Tibial artery (tissue), 4 donors: ENCODE measurements around the gene KLHDC7B.
A peak's percentile ranks its signal among the peaks of the same experiment; 100 is the strongest.

Source experiments
- DNase-seq, 2 donors: peaks; one replicate each; pipeline ENCODE4 v3.0.0-alpha.2; 2019
- H3K27ac ChIP-seq, 2 donors: fragments of 200-600 bp; sonication (generic) in 1 of 2; 1 replicate in 1 of 2; 2 replicates in 1 of 2; pipeline ENCODE4 v1.5.1; 2018 to 2019; ENCODE audit warnings: mild to moderate bottlenecking in 1 of 2
- H3K27me3 ChIP-seq, 2 donors: fragments of 200-600 bp; sonication (generic) in 1 of 2; one replicate each; pipeline versions ENCODE4 v1.5.1 to v1.6.0; 2016 to 2019
- H3K36me3 ChIP-seq, 3 donors: fragments of 200-600 bp; sonication (generic) in 2 of 3; one replicate each; pipeline ENCODE4 v1.5.1; 2016 to 2019; ENCODE audit warnings: mild to moderate bottlenecking in 2 of 3
- H3K4me1 ChIP-seq, 4 donors: fragments of 200-600 bp; sonication (generic) in 2 of 4; 1 replicate in 3 of 4; 2 replicates in 1 of 4; pipeline ENCODE4 v1.5.1; 2016 to 2019
- H3K4me3 ChIP-seq, 2 donors: fragments of 200-600 bp; sonication (generic) in 1 of 2; 1 replicate in 1 of 2; 2 replicates in 1 of 2; pipeline ENCODE4 v1.5.1; 2018 to 2019; ENCODE audit warnings: mild to moderate bottlenecking in 2 of 2
- H3K9me3 ChIP-seq, 3 donors: fragments of 200-600 bp; sonication (generic) in 1 of 3; one replicate each; pipeline ENCODE4 v1.5.1; 2016 to 2019
- CTCF ChIP-seq, 2 experiments: fragments of 200-600 bp in 1 of 2; fragments of 450-650 bp in 1 of 2; IDR thresholded peaks; one replicate each; pipeline ENCODE4 v1.5.1; 2017 to 2019; ENCODE audit warnings: antibody characterized with exemption in 2 of 2, mild to moderate bottlenecking in 1 of 2, moderate library complexity in 1 of 2
- intact Hi-C: fragments of 100-400 bp; cut with DNase I; formaldehyde crosslinking; loops from one replicate; pipeline ENCODE4 v1.15.0; 2023; ENCODE audit warnings: low total_unique reads

The KLHDC7B gene

GRCh38 chr22:50528682-50529415 lies 16.9 kb upstream of the KLHDC7B start:
- DNase-seq = no peak
- no peaks in the 10 kb centered on the region for H3K9me3 ChIP-seq
- no peak for TF ChIP-seq CTCF (IDR thresholded peaks at IDR 0.05)
- H3K27ac ChIP-seq = peak overlapping the region in 1 of 2 donors; percentile 57
- peaks cover 0 to 63% (median 48%) of the 10 kb centered on the region in 4 donors for H3K4me1 ChIP-seq
- H3K36me3 ChIP-seq = peaks cover 0 to 3% (median 0%) of the 10 kb centered on the region in 3 donors
- peaks cover 6 to 49% of the 10 kb centered on the region in 2 donors for H3K27me3 ChIP-seq
- peak overlapping the region; percentile 44 to 53 for H3K4me3 ChIP-seq
- intact Hi-C loops = loop anchor here (5.0 kb wide), 1 partner anchor 53 kb away; the partner anchor contains the start of gene CHKB

- Histone ChIP-seq H3K27me3 (peaks cover 6 to 55% of the 10 kb centered on the region in 2 donors), H3K4me3 (peak overlapping the region; percentile 44 to 53), H3K27ac (peak overlapping the region; percentile 57 to 69), H3K4me1 (peaks cover 0 to 57% (median 42%) of the 10 kb centered on the region in 4 donors), H3K9me3 (no peaks in the 10 kb centered on the region), H3K36me3 (no peaks in the 10 kb centered on the region)
- no peak for TF ChIP-seq CTCF (IDR thresholded peaks at IDR 0.05)
- intact Hi-C loops = loop anchor here (5.0 kb wide), 1 partner anchor 53 kb away; the partner anchor contains the start of gene CHKB
- DNase-seq = no peak
Observed at GRCh38 chr22:50529416-50529896, 16.2 kb upstream of the KLHDC7B start.

- peak within 1 kb of the TSS; percentile 57 to 69 for H3K27ac ChIP-seq
- H3K4me1 ChIP-seq = peaks cover 0 to 51% (median 36%) of the 10 kb centered on the region in 4 donors
- H3K4me3 ChIP-seq = peak within 1 kb of the TSS; percentile 44 to 53
- peaks cover 6 to 59% of the 10 kb centered on the region in 2 donors for H3K27me3 ChIP-seq
- intact Hi-C loops = loop anchor here (5.0 kb wide), 1 partner anchor 52 kb away; the partner anchor contains the start of gene CHKB
- no peak for TF ChIP-seq CTCF (IDR thresholded peaks at IDR 0.05)
- no peaks in the 10 kb centered on the region for H3K36me3 ChIP-seq
- peak; percentile 80 to 85 for DNase-seq
- H3K9me3 ChIP-seq = no peaks in the 10 kb centered on the region
Observed at GRCh38 chr22:50529897-50530579, 15.7 kb upstream of the KLHDC7B start, which contains the start of gene TYMP. Gene TYMP (minus strand): TSS chr22:50530012. CDS start chr22:50529709, 303 bp downstream.

GRCh38 chr22:50530580-50530876 lies 15.2 kb upstream of the KLHDC7B start:
- peaks cover 6 to 61% of the 10 kb centered on the region in 2 donors for H3K27me3 ChIP-seq
- no peaks in the 10 kb centered on the region for H3K9me3 ChIP-seq

More at GRCh38 chr22:50530580-50530876, 15.2 kb upstream of the KLHDC7B start:
- Histone ChIP-seq H3K4me3 (peak overlapping the region; percentile 44 to 53), H3K27ac (peak overlapping the region; percentile 57 to 69), H3K36me3 (no peaks in the 10 kb centered on the region), H3K4me1 (peaks cover 0 to 51% (median 35%) of the 10 kb centered on the region in 4 donors)
- DNase-seq = peak; percentile 56 to 76
- intact Hi-C loops = no loop called here
- no peak for TF ChIP-seq CTCF (IDR thresholded peaks at IDR 0.05)
